Effector memory CD4-positive, alpha-beta T cell (primary cell): ENCODE results near the gene IMPA2.

Source experiments
- DNase-seq, 3 donors: peaks; one replicate each; pipeline ENCODE4 v3.0.0-alpha.2; 2020
- H3K27ac ChIP-seq: 2 replicates; pipeline ENCODE4 v1.7.0; 2013; ENCODE audit warnings: mild to moderate bottlenecking, low read length, moderate library complexity; ENCODE audit not compliant: insufficient read depth, poor library complexity, severe bottlenecking
- H3K27me3 ChIP-seq: replicated peaks from 2 replicates; pipeline ENCODE4 v1.7.0; 2013; ENCODE audit warnings: mild to moderate bottlenecking, low read length; ENCODE audit not compliant: insufficient read depth, control insufficient read depth, poor library complexity, severe bottlenecking
- H3K36me3 ChIP-seq: 2 replicates; pipeline ENCODE4 v1.7.0; 2013; ENCODE audit warnings: mild to moderate bottlenecking, low read length, moderate library complexity; ENCODE audit not compliant: control insufficient read depth, insufficient read depth
- H3K4me1 ChIP-seq: 2 replicates; pipeline ENCODE4 v1.7.0; 2013; ENCODE audit warnings: low read length, mild to moderate bottlenecking; ENCODE audit not compliant: control insufficient read depth, insufficient read depth, poor library complexity, severe bottlenecking
- H3K4me3 ChIP-seq: 2 replicates; pipeline ENCODE4 v1.7.0; 2013; ENCODE audit warnings: low read length, low read depth, mild to moderate bottlenecking; ENCODE audit not compliant: insufficient read depth, poor library complexity, severe bottlenecking
- H3K9me3 ChIP-seq: 2 replicates; pipeline ENCODE4 v1.7.0; 2013; ENCODE audit warnings: mild to moderate bottlenecking, low read length, moderate library complexity; ENCODE audit not compliant: control insufficient read depth

Gene IMPA2

DNA sequence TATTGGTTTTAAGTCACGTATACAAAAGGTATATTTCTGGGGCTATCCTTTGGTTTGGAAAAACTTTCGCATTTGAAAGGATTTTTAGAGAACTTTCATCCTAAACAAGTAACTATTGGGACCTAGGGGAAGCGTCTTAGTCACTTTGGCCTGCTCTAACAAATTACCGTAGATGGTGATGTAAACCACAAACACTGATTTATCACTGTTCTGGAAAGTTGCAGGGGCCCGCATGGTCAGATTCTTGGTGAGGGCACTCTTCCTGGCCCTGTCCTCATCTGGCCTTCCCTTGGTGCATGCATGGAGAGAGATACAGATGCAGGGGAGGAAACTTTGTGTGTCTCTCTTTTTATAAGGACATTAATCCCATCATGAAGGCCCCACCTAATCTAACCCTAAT is 63.3 kb downstream of the IMPA2 start:
- Histone ChIP-seq H3K27ac (no peak overlapping the region), H3K4me1 (no peaks in the 10 kb centered on the region), H3K36me3 (no peaks in the 10 kb centered on the region), H3K4me3 (no peak overlapping the region), H3K9me3 (no peaks in the 10 kb centered on the region), H3K27me3 (no peaks in the 10 kb centered on the region)
- no peak for DNase-seq

GRCh38 chr18:12046046-12046750 is 64.9 kb downstream of the IMPA2 start:
- no peaks in the 10 kb centered on the region for H3K36me3 ChIP-seq
- H3K4me3 ChIP-seq: no peak overlapping the region
- H3K4me1 ChIP-seq: no peaks in the 10 kb centered on the region
- no peak for DNase-seq
- H3K9me3 ChIP-seq: no peaks in the 10 kb centered on the region
- H3K27me3 ChIP-seq: no peaks in the 10 kb centered on the region
- H3K27ac ChIP-seq: no peak overlapping the region

DNA sequence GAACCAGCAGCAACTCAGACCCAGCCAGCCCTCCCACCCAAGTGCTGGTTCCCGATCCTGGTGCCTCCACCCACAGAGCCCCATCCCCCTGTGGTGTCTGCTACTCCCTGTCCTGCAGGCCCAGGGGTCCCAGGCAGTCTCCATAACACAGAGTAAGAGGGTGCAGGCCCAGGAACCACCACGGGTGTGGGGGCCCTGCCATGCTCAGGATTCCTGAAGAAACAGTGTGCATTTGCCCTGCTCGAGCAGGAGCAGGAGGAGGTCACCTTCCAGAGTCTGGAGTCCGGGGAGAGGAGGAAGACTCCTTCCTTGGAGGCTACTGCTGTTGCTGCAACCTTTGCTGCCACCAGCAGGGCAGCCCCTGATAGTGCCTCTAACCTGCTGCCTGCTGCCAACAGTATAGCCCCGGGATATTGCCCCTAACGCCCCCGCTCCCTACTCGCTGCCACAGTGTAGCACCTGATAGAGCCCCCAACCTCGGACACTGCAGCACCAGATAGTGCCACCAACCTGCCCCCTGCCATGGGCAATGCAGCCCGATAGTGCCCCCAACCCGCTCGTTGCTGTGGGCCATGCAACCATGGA is 65.5 kb downstream of the IMPA2 start:
- no peak for DNase-seq
- no peaks in the 10 kb centered on the region for H3K9me3 ChIP-seq
- H3K36me3 ChIP-seq: no peaks in the 10 kb centered on the region
- no peaks in the 10 kb centered on the region for H3K4me1 ChIP-seq
- no peak overlapping the region for H3K4me3 ChIP-seq
- H3K27me3 ChIP-seq: no peaks in the 10 kb centered on the region
- no peak overlapping the region for H3K27ac ChIP-seq

- H3K4me1 ChIP-seq: no peaks in the 10 kb centered on the region
- no peaks in the 10 kb centered on the region for H3K9me3 ChIP-seq
- no peak overlapping the region for H3K4me3 ChIP-seq
- H3K27me3 ChIP-seq: no peaks in the 10 kb centered on the region
- no peak overlapping the region for H3K27ac ChIP-seq
- H3K36me3 ChIP-seq: no peaks in the 10 kb centered on the region
- no peak for DNase-seq
Observed at GRCh38 chr18:12048010-12048826, 66.9 kb downstream of the IMPA2 start.

DNA sequence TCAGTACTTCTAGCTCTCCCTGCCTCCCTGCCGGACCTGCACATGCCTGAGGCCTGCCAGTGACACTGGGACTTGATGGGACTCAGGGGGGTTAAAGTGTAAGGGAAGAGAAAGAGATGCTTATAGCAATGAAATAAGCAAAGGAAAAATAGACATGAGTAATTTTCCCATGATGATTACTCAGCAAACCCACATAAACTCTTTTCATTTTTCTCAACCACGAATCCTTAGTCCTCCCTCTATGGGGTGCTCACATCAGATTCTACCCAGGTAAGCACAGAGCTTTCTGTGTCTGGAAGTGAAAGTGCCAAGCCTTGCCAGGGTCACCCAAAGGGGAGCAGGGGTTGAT is 67.5 kb downstream of the IMPA2 start:
- Histone ChIP-seq H3K4me3 (no peak overlapping the region), H3K27me3 (no peaks in the 10 kb centered on the region), H3K4me1 (no peaks in the 10 kb centered on the region), H3K9me3 (no peaks in the 10 kb centered on the region), H3K36me3 (no peaks in the 10 kb centered on the region), H3K27ac (no peak overlapping the region)
- DNase-seq: no peak

DNA sequence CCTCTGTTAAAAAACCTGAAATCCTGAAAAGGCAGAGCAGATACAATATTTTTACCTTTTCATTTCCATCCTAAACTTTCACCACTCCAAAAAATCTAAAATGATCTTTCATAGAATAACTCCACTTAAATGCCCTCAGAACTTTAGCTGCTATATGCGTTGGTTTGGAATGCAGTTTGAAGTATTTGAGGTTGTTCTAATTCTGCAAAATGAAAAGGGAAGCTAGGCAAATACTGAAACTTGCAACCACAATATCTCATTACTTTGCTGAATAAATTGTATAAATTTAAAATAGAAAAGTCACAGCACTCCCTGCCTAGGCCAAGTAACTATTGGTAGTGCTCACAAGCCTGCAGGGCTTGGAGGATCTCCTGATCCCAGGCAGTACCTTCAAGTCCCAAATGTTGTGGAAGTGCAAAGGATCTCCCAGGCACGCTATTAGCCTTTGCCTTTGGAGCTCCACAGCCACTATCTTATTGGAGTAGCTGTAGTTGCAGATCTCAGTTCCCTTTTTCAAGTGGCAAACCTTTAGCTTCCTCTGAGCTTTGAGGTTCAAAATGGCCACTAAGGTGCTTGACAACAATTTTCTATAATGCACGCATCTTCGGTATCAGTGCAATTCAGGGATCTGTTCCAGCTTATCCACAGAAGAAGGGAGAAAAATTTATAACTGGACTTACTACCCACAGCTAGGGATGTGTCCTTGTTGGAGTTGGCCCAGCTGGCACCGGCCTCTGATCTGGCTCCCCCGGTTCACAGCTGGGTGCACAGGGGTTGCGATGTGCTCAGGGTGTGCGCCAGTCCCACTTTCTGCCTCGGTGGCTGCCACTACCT is 68.9 kb downstream of the IMPA2 start:
- no peaks in the 10 kb centered on the region for H3K27me3 ChIP-seq
- H3K4me1 ChIP-seq: no peaks in the 10 kb centered on the region
- H3K9me3 ChIP-seq: no peaks in the 10 kb centered on the region
- no peak overlapping the region for H3K4me3 ChIP-seq
- DNase-seq: no peak
- H3K36me3 ChIP-seq: no peaks in the 10 kb centered on the region
- no peak overlapping the region for H3K27ac ChIP-seq

DNA sequence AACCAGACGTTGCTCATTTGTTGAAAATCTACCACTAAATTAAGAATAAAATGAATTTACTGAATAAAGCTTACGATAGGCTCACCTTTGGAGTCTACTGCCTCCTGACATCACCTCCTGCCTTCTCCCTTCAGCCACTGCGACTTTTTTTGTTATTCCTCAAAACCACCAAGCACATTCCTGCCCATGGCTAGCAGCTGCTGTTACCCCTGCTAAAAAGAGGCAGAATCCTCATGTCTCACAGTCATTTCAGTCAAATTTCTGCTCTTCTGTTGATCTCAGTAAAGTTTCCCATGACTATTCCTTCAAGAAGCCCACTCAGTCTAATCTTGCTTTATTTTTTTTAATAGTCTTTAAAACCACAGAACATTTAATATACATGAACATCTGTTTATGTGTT is 71.6 kb downstream of the IMPA2 start:
- Histone ChIP-seq H3K27ac (no peak overlapping the region), H3K27me3 (no peaks in the 10 kb centered on the region)
- DNase-seq: no peak

GRCh38 chr18:12053289-12053688 is 72.0 kb downstream of the IMPA2 start:
- Histone ChIP-seq H3K4me3 (no peak overlapping the region), H3K36me3 (no peaks in the 10 kb centered on the region), H3K27me3 (no peaks in the 10 kb centered on the region), H3K4me1 (no peaks in the 10 kb centered on the region), H3K9me3 (no peaks in the 10 kb centered on the region), H3K27ac (no peak overlapping the region)
- DNase-seq: no peak

More for the DNA sequence above, 71.6 kb downstream of the IMPA2 start:
- Histone ChIP-seq H3K4me3 (no peak overlapping the region), H3K4me1 (no peaks in the 10 kb centered on the region), H3K9me3 (no peaks in the 10 kb centered on the region), H3K36me3 (no peaks in the 10 kb centered on the region)

GRCh38 chr18:12056034-12056883 is 75.0 kb downstream of the IMPA2 start:
- no peak overlapping the region for H3K27ac ChIP-seq
- H3K9me3 ChIP-seq: no peaks in the 10 kb centered on the region
- H3K27me3 ChIP-seq: no peaks in the 10 kb centered on the region
- no peaks in the 10 kb centered on the region for H3K4me1 ChIP-seq
- H3K4me3 ChIP-seq: no peak overlapping the region
- no peak for DNase-seq
- no peaks in the 10 kb centered on the region for H3K36me3 ChIP-seq
